ENCODE measurements around the gene TSNAX. TPM values are rescaled to one million over a fixed set of nuclear protein-coding genes. Genes with fewer than 3 reads are reported as not detected.
"Not testable (repeated sequence)": the region's sequence is repeated elsewhere in the genome, so short reads cannot be mapped to it uniquely, and the experiment has no call there.

Gene TSNAX
- total RNA-seq, 1 donor from 2014 or later, result 61.0 TPM

GRCh38 chr1:231592809-231593208 is 64.3 kb downstream of the TSNAX start:
- no peaks in the 10 kb centered on the region for H3K36me3 Mint-ChIP-seq
- peaks cover 10% of the 10 kb centered on the region for H3K4me1 ChIP-seq
- peaks cover 13% of the 10 kb centered on the region for H3K4me1 Mint-ChIP-seq
- no peaks in the 10 kb centered on the region for H4K20me1 ChIP-seq (ENCODE audit: low read depth)
- H2AFZ ChIP-seq (replicated peaks), result no peak overlapping the region
- no peaks in the 10 kb centered on the region for H3K27me3 ChIP-seq
- H3K4me3 ChIP-seq, result no peak overlapping the region
- peaks cover 4% of the 10 kb centered on the region for H3K27me3 Mint-ChIP-seq (ENCODE audit: insufficient read depth, low read depth)
- no peak overlapping the region for H3K27ac Mint-ChIP-seq
- no peak for DNase-seq (ENCODE audit: low spot score)
- H3K9me3 Mint-ChIP-seq, result no peaks in the 10 kb centered on the region
- H3K9ac ChIP-seq, result no peak overlapping the region
- H3F3A ChIP-seq (ENCODE audit: low read depth), result peaks cover 3% of the 10 kb centered on the region
- H3K79me2 ChIP-seq (ENCODE audit: low read depth), result no peaks in the 10 kb centered on the region
- H3K27ac ChIP-seq, result no peak overlapping the region
- no peak for TF ChIP-seq EZH2phosphoT487 (IDR thresholded peaks at IDR 0.05)
- TF ChIP-seq EZH2 (IDR thresholded peaks at IDR 0.05), result no peak
- TF ChIP-seq, protein P1, sequence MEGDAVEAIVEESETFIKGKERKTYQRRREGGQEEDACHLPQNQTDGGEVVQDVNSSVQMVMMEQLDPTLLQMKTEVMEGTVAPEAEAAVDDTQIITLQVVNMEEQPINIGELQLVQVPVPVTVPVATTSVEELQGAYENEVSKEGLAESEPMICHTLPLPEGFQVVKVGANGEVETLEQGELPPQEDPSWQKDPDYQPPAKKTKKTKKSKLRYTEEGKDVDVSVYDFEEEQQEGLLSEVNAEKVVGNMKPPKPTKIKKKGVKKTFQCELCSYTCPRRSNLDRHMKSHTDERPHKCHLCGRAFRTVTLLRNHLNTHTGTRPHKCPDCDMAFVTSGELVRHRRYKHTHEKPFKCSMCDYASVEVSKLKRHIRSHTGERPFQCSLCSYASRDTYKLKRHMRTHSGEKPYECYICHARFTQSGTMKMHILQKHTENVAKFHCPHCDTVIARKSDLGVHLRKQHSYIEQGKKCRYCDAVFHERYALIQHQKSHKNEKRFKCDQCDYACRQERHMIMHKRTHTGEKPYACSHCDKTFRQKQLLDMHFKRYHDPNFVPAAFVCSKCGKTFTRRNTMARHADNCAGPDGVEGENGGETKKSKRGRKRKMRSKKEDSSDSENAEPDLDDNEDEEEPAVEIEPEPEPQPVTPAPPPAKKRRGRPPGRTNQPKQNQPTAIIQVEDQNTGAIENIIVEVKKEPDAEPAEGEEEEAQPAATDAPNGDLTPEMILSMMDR (IDR thresholded peaks at IDR 0.05), result no peak
- no peaks in the 10 kb centered on the region for H3K9me3 ChIP-seq (ENCODE audit: low read depth)
- no peaks in the 10 kb centered on the region for H3K36me3 ChIP-seq
- no peak overlapping the region for H3K4me3 Mint-ChIP-seq
- no peak overlapping the region for H3K4me2 ChIP-seq

GRCh38 chr1:231593264-231593663 is 64.8 kb downstream of the TSNAX start:
- H3K9me3 ChIP-seq (ENCODE audit: low read depth); DNase-seq (ENCODE audit: low spot score); H3K9me3 Mint-ChIP-seq; H3K27me3 Mint-ChIP-seq (ENCODE audit: insufficient read depth, low read depth); H3K36me3 ChIP-seq; H3K4me3 ChIP-seq; H3K4me3 Mint-ChIP-seq; H3K9ac ChIP-seq; H3K36me3 Mint-ChIP-seq; H2AFZ ChIP-seq (replicated peaks); H3K27me3 ChIP-seq; H4K20me1 ChIP-seq (ENCODE audit: low read depth); H3K27ac ChIP-seq; H3K27ac Mint-ChIP-seq; H3F3A ChIP-seq (ENCODE audit: low read depth); H3K4me2 ChIP-seq; H3K79me2 ChIP-seq (ENCODE audit: low read depth): not testable (repeated sequence)
- H3K4me1 ChIP-seq, result peaks cover 10% of the 10 kb centered on the region
- peaks cover 13% of the 10 kb centered on the region for H3K4me1 Mint-ChIP-seq

GRCh38 chr1:231594123-231594522 is 65.7 kb downstream of the TSNAX start:
- no peak overlapping the region for H3K27ac Mint-ChIP-seq
- H3K36me3 ChIP-seq, result no peaks in the 10 kb centered on the region

GRCh38 chr1:231594749-231595148 is 66.3 kb downstream of the TSNAX start:
- H3K27me3 Mint-ChIP-seq (ENCODE audit: insufficient read depth, low read depth), result peaks cover under 1% of the 10 kb centered on the region
- H3K4me3 ChIP-seq, result no peak overlapping the region
- H2AFZ ChIP-seq (replicated peaks), result no peak overlapping the region
- no peaks in the 10 kb centered on the region for H3K9me3 Mint-ChIP-seq
- H3K9ac ChIP-seq, result no peak overlapping the region
- H3K27me3 ChIP-seq, result no peaks in the 10 kb centered on the region
- peaks cover 13% of the 10 kb centered on the region for H3K4me1 Mint-ChIP-seq
- H3K4me3 Mint-ChIP-seq, result no peak overlapping the region
- H3K27ac Mint-ChIP-seq, result no peak overlapping the region
- no peaks in the 10 kb centered on the region for H3K36me3 ChIP-seq
- no peak for DNase-seq (ENCODE audit: low spot score)
- H3F3A ChIP-seq (ENCODE audit: low read depth), result peaks cover 3% of the 10 kb centered on the region
- no peak overlapping the region for H3K27ac ChIP-seq
- peaks cover 10% of the 10 kb centered on the region for H3K4me1 ChIP-seq
- no peaks in the 10 kb centered on the region for H3K79me2 ChIP-seq (ENCODE audit: low read depth)
- no peaks in the 10 kb centered on the region for H3K36me3 Mint-ChIP-seq
- H3K9me3 ChIP-seq (ENCODE audit: low read depth), result no peaks in the 10 kb centered on the region
- no peaks in the 10 kb centered on the region for H4K20me1 ChIP-seq (ENCODE audit: low read depth)
- no peak for TF ChIP-seq EZH2phosphoT487 (IDR thresholded peaks at IDR 0.05)
- no peak for TF ChIP-seq EZH2 (IDR thresholded peaks at IDR 0.05)
- TF ChIP-seq, protein P1 (IDR thresholded peaks at IDR 0.05), result no peak
- no peak overlapping the region for H3K4me2 ChIP-seq

More at GRCh38 chr1:231594123-231594522, 65.7 kb downstream of the TSNAX start:
- H2AFZ ChIP-seq (replicated peaks), result no peak overlapping the region
- no peak overlapping the region for H3K9ac ChIP-seq
- peaks cover 3% of the 10 kb centered on the region for H3F3A ChIP-seq (ENCODE audit: low read depth)
- peaks cover 13% of the 10 kb centered on the region for H3K4me1 Mint-ChIP-seq
- no peaks in the 10 kb centered on the region for H3K27me3 ChIP-seq
- no peak overlapping the region for H3K4me3 ChIP-seq
- H3K79me2 ChIP-seq (ENCODE audit: low read depth), result no peaks in the 10 kb centered on the region
- H3K27ac ChIP-seq, result no peak overlapping the region
- H3K4me1 ChIP-seq, result peaks cover 10% of the 10 kb centered on the region
- TF ChIP-seq EZH2phosphoT487 (IDR thresholded peaks at IDR 0.05), result no peak
- TF ChIP-seq, protein P1 (IDR thresholded peaks at IDR 0.05), result no peak
- no peaks in the 10 kb centered on the region for H3K9me3 Mint-ChIP-seq
- H3K4me3 Mint-ChIP-seq, result no peak overlapping the region
- peaks cover 4% of the 10 kb centered on the region for H3K27me3 Mint-ChIP-seq (ENCODE audit: insufficient read depth, low read depth)
- H4K20me1 ChIP-seq (ENCODE audit: low read depth), result no peaks in the 10 kb centered on the region
- no peak overlapping the region for H3K4me2 ChIP-seq
- no peak for DNase-seq (ENCODE audit: low spot score)
- H3K9me3 ChIP-seq (ENCODE audit: low read depth), result no peaks in the 10 kb centered on the region
- H3K36me3 Mint-ChIP-seq, result no peaks in the 10 kb centered on the region
